COR-L47 (cell line): ENCODE measurements around the gene ATG10.
"Not testable (repeated sequence)": the region's sequence is repeated elsewhere in the genome, so short reads cannot be mapped to it uniquely, and the experiment has no call there.

Experiments used
- DNase-seq: peaks from one replicate; lab custom pipeline; 2025; lab: John Stamatoyannopoulos, UW

Gene ATG10

DNA sequence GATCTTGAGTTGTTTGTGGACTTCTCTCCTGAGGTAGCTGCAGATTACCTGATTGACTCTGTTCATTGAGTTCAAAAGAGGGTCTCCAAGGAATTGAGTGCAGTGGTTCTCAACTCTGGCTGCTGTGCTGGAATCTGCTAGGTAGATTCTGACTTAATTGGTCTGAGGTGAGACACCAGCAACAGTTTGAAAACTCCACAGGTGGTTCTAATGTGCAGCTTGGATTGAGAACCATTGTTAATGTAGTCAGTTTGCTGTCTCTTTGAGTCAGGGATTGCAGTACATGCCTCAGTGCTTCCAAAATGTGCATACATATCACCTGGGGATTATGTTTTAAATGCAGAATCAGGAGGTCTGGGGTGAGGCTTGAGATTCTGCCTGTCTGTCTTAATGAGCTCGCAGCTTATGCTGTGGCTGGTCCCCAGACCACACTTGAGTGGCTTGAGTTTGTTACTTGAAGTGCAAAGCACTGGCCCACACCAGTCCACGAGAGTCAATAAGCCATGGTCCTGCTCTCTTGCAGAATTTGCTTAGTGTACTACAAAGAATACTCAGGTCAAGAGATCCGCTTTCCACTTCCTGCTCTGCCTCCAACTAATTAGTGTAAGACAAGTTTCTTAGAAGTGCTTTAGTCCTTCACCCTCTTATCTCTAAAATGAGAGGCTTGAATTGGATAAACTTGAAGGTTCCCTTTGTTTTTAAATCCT lies 82.3 kb downstream of the ATG10 start:
- no peak for DNase-seq

GRCh38 chr5:82057051-82057450 lies 85.2 kb downstream of the ATG10 start:
- DNase-seq, result no peak

DNA sequence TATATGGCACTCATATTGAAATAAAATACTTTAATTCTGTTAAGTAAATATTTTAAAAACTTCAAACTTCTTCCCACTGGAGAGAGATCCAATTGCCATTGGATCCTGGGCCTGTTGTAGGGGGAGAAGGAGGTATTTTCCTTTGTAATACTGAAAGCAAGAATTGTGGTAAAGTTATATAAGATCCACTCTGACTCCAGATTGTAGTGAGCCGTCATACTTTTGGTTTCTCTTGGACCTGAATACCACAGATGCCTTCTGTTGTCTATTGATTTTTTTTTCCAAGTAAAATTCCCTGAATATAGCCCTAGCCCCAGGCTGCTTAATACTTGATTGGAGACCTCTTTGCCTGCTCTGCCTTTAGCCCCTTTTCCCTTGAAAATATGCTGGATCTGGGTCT lies 86.9 kb downstream of the ATG10 start:
- no peak for DNase-seq

GRCh38 chr5:82066791-82067190 lies 95.0 kb downstream of the ATG10 start:
- DNase-seq, result no peak

- DNase-seq, result not testable (repeated sequence)
Measured at GRCh38 chr5:82068042-82068441, 96.2 kb downstream of the ATG10 start.

DNA sequence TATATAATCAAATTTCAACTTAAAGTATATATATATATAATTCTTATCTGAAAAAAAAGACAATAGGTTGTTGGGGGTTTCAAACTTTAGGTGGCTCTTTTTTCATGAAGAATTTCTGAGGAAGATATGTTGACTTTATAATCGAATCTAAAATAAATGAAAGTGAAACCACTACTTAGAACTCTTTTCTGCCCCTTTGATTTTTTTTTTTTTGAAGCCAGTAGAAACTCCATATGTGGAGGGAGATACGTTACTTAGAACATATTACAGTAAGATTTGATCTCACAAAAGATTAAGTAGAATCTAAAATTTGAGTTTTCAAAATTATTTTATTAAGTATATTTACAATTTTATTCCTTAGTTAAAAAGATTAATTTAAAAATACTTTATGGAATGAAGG lies 96.9 kb downstream of the ATG10 start:
- no peak for DNase-seq

GRCh38 chr5:82072138-82072537 lies 100.3 kb downstream of the ATG10 start:
- no peak for DNase-seq

DNA sequence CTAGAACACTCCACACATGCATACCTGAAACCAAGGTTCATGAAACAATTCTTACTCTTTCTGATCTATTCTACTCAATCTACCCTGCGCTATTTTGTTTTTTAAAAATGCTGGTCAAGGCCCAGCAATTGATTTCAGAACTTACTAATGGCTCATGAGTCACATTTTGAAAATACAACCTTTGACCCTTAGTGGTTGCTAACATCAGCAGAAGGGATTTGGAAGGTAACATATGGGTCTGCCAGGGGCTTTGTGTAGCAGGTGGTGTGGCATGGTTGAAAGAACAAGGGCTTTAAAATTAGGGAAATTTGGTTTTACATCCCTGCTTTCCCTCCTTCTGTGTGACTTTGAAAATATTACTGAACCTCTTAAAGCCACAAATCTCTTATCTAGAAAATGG lies 101.4 kb downstream of the ATG10 start:
- DNase-seq, result no peak

GRCh38 chr5:82074950-82075349 lies 103.1 kb downstream of the ATG10 start:
- DNase-seq, result no peak

DNA sequence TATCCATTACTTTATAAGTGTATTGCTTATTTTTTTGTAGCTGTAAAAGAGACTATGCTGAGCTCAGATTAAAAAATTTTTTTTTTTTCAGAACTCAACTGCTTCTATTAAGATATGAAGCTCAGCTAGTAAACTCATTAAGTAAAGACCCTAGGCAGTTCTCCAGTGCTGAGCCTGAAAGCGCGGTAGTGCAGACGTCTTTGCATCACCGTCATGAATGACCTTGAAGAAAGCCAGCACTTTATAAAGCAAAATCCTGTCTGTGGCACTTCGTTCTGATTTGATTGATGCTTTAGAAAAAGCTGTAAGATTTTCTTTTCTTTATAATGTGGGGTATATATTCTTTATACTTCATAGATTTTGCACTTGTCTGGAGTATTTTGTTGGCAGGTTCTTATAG lies 105.7 kb downstream of the ATG10 start:
- no peak for DNase-seq

GRCh38 chr5:82091617-82092016 lies 119.8 kb downstream of the ATG10 start:
- no peak for DNase-seq

DNA sequence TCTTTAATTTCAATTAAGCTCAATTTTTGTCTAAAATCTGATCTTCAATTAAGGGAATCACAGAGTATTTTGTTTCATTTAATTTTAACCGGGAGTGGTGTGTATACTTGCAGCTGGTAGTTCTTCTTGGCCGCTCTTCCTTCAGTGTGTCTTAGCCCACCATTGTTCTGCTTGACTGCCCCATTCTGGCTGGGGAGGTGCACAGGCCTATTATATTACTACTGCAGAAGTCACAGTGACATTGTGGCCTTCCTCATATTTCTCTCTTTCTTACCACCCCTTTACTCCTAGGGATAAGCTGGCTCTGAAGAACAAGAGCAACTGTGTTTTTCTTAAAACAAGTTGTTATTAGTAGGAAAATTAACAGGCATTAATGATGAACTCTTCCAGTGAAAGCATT lies 123.7 kb downstream of the ATG10 start:
- no peak for DNase-seq

DNA sequence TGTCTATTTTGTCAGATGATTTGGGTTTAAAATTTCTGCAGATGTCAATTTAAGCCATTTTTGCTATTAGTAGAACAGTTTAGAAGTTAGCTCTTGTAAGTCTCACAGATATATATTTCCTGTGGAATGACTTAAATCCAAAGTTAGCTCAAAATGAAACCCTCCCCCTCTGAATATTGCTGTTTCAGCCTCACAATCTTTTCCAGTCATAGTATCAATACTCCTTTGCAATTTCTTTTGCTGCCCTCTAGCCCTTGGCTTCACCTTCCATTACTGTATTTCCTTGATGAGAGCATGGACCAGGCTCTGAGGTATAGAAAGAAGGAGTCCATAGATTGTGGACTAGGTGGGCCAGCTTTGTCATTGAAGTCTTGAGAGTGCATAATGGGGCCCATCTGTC lies 124.4 kb downstream of the ATG10 start:
- DNase-seq, result no peak

DNA sequence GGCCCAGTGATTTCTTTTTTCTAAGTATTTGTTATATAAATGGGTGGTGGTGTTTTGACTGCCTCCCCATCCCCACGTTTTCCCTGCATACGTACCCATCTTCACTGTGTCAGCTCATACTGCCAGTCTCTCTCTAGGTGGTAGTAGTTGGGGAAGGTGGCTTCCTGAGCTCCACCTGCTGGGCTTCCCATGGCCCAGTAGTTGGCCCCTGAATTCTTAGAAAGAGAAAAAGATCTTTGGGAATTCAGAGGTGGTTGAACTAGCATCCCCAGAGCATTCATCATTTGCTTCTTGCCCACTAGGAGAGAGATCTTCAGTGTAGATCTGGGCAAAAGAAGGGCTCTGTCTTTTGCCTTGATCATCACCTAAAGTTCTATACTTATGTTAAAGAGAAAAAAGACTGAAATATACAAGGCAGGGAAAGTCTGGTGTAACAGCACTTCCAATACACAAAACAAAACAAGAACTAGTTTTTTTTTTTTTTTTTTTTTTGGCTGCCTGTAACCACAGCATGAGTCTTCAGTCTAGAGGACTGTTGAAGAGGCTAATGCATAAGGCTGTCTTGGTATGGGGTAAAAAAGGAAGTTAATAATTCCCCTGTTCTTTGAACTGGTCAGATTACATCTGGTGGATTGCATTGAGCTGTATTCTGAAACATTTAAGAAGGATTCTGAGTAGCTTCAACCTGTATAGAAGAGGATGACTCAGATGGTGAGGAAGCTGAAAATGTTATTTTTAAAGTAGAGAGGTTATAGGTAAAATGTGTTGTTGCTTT lies 128.7 kb downstream of the ATG10 start:
- no peak for DNase-seq

- DNase-seq, result peak; percentile 12
Measured at GRCh38 chr5:82104872-82105271, 133.0 kb downstream of the ATG10 start.

DNA sequence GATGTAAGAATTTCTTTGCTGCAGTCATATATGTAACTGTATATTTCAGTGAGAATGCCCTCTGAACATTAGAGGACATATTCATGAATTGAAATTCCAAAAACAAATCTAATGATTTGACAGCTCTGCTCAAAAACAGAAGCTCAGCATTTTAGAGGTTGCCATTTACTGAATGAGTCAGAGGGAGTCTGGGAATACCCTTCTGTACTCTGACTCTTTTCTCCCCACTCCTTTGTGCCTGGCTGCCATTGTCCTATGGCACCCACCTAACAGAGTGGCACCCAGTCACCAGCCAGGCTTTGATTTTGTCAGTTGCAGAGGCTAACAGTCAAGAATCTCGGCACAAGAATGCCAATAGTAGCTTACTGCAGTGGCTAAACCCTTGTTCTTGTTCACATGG lies 133.6 kb downstream of the ATG10 start:
- DNase-seq, result no peak

DNA sequence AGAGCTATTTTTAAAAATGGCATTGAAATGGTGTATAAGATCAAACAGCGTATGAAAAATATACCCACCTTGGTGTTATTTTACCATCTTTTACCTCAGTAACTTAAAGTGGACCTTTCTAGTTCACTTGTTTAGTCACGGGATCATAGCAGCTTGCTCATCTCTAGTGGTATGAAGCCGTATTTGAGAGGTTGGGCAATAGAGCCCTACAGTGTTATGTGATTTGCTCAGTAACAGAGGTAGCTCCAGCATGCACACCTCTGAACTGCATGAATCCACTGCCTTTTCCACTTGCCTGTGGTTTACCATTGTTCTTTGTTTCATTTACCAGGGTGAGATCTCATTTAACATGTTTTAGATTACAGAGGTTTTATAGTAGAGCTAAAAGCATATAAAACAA lies 134.4 kb downstream of the ATG10 start:
- no peak for DNase-seq

DNA sequence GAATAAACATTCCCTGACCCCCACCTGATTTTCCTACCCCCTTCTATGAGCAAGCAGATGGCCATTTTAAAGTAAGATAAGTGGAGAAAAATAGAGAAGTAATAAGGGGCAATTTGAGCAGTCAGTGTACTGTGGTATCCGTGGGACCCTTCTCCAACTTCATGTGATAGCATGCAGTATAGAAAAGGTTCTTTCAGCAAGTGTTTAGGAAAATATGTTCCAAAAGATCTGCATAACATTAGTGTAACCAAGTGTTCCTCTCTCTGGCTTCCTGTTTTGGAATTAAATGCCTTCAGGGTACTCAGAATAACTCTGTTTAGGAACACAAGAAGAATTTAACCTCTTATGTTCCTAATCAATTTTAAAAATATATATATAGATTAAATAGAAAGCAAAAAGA lies 134.9 kb downstream of the ATG10 start:
- DNase-seq, result no peak

DNA sequence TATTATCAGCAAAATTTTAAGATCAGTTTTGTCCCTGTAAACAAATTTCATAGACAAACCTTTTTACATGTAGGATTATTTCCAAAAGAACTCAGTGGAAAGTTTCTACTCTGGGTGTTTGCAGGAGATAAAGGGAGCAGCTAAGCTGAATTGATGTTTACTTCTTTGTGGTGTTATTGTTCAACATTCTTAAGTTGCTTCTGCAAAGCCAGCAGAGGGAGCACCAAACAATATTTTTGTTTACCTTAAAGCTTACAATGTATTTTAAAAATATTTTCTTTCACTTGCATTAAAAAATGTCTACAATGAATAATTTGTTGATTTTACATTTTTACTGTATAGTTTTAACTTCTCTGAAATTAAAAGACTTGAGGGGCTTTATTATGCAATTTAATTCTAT lies 135.4 kb downstream of the ATG10 start:
- DNase-seq, result no peak

DNA sequence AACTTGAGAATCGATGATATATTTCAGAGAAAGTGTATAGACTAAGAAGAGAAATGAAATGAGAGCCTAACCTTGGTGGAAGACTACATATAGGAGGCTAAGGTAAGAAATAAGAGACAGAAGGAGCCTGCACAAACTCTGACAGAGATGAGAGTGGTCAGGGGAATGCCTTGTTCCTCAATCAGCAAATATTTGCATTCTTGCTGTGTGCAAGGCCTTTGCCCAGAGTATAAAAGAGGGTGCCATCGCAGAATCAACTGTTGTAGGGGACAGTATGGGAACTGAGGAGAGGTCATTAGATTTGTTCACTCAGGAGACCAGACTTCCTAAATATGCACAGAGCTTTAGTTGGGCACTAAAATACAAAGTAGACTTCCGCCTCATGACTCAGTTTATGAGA lies 137.2 kb downstream of the ATG10 start:
- DNase-seq, result no peak

DNA sequence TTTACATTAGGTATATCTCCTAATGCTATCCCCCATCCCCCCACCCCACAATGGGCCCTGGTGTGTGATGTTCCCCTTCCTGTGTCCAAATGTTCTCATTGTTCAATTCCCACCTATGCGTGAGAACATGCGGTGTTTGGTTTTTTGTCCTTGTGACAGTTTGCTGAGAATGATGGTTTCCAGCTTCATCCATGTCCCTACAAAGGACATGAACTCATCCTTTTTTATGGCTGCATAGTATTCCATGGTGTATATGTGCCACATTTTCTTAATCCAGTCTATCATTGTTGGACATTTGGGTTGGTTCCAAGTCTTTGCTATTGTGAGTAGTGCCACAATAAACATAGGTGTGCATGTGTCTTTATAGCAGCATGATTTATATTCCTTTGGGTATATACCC lies 138.1 kb downstream of the ATG10 start:
- not testable (repeated sequence) for DNase-seq

DNA sequence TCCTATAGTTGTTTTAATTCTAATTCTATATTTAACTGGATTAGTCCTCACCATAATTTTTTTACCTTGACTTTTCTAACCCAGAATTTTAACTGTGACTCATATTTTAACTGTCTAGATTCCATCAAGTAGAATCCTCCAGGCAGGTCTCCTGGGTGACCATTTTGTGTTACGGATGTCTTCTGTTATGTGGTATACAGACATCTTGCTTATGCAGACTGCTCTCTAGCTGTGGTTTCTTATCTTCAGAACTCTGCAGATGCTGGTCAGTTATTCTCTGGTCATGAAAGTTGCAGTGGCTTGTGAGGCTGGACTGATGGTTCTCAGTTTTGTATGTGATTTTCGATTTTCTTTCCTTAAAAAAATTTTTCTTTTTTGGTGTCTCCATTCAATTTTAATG lies 139.4 kb downstream of the ATG10 start:
- no peak for DNase-seq

GRCh38 chr5:82115858-82116257 lies 144.0 kb downstream of the ATG10 start:
- DNase-seq, result no peak

DNA sequence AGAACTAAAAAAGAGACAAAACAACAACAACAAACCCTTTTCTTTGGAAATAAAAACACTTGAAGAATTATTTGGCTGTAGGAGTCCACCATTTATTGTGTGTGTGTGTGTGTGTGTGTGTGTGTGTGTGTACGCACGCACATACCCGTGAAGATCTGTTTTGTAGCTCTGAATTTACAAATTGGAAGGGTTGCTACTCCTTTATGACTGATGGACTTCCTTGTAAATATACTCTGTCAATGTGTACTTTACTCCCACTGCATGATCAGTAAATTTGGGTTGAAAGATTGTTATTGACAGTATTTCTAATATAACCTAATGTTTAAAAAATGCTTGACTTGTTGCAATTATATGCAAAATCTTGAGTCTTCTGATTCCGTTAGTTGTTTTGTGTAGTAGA lies 148.1 kb downstream of the ATG10 start:
- DNase-seq, result no peak
